ENCODE measurements around the gene SNAI3.

- TF ChIP-seq CTCF (IDR thresholded peaks at IDR 0.05 in 4 of 5, conservative IDR thresholded peaks at IDR 0.05 in 1 of 5) = no peak
- peak in 1 of 2 donors; percentile 23 for TF ChIP-seq POLR2A (IDR thresholded peaks at IDR 0.05)
Observed at GRCh38 chr16:88705076-88705684, 18.9 kb upstream of the SNAI3 start.

Data from gastrocnemius medialis (tissue), 4 donors.